SK-N-SH treated with all-trans-retinoic acid at 6 μM for 48 hours (cell line): ENCODE measurements around the gene ATRNL1.
"Not testable (repeated sequence)": the region's sequence is repeated elsewhere in the genome, so short reads cannot be mapped to it uniquely, and the experiment has no call there.

Experiments
- ATAC-seq: fragments of 200-7000 bp; cut with Tn5 transposase; 3 replicates; pipeline ENCODE4 v1.9.1; 2020; ENCODE audit warnings: mild to moderate bottlenecking, moderate library complexity
- ARNTL ChIP-seq: fragments of 450-650 bp; formaldehyde crosslinking; IDR thresholded peaks from 2 replicates; pipeline ENCODE4 v1.5.0; 2020; ENCODE audit warnings: low read depth, mild to moderate bottlenecking, moderate library complexity, borderline replicate concordance
- CSDC2 ChIP-seq: fragments of 250-450 bp; sonication (Bioruptor Pico); IDR thresholded peaks from 2 replicates; pipeline ENCODE4 v1.5.0; 2020; ENCODE audit warnings: mild to moderate bottlenecking, moderate library complexity
- ESRRG ChIP-seq: fragments of 250-450 bp; sonication (Bioruptor Pico); IDR thresholded peaks from 2 replicates; pipeline ENCODE4 v1.6.1; 2021; ENCODE audit warnings: mild to moderate bottlenecking
- GLIS3 ChIP-seq: fragments of 250-450 bp; sonication (Bioruptor Pico); IDR thresholded peaks from 2 replicates; pipeline ENCODE4 v1.5.0; 2020; ENCODE audit warnings: mild to moderate bottlenecking, moderate library complexity
- OSR1 ChIP-seq: fragments of 250-450 bp; sonication (Bioruptor Pico); IDR thresholded peaks from 2 replicates; pipeline ENCODE4 v1.8.0; 2022; ENCODE audit warnings: moderate library complexity, mild to moderate bottlenecking, inconsistent platforms
- PPARA ChIP-seq: fragments of 250-450 bp; sonication (Bioruptor Pico); IDR thresholded peaks from 2 replicates; pipeline ENCODE4 v1.5.0; 2020; ENCODE audit warnings: mild to moderate bottlenecking, borderline replicate concordance
- RARB ChIP-seq: fragments of 250-450 bp; sonication (Bioruptor Pico); IDR thresholded peaks from 2 replicates; pipeline ENCODE4 v1.8.0; 2021; ENCODE audit warnings: mild to moderate bottlenecking, moderate library complexity
- SNAI2 ChIP-seq: fragments of 250-450 bp; sonication (Bioruptor Pico); IDR thresholded peaks from 2 replicates; pipeline ENCODE4 v1.5.0; 2020; ENCODE audit warnings: mild to moderate bottlenecking, moderate library complexity
- TCF4 ChIP-seq: fragments of 250-450 bp; sonication (Bioruptor Pico); IDR thresholded peaks from 2 replicates; pipeline ENCODE4 v1.8.0; 2021; ENCODE audit warnings: mild to moderate bottlenecking, moderate library complexity, borderline replicate concordance
- TOX ChIP-seq: fragments of 250-450 bp; sonication (Bioruptor Pico); IDR thresholded peaks from 2 replicates; pipeline ENCODE4 v1.8.0; 2021; ENCODE audit warnings: mild to moderate bottlenecking, moderate library complexity, borderline replicate concordance
- TSHZ2 ChIP-seq: fragments of 250-450 bp; sonication (Bioruptor Pico); IDR thresholded peaks from 2 replicates; pipeline ENCODE4 v1.5.0; 2020; ENCODE audit warnings: mild to moderate bottlenecking, moderate library complexity
- ZC3H10 ChIP-seq: fragments of 250-450 bp; sonication (Bioruptor Pico); IDR thresholded peaks from 2 replicates; pipeline ENCODE4 v1.5.1; 2021; ENCODE audit warnings: mild to moderate bottlenecking, moderate library complexity
- ZFP3 ChIP-seq: fragments of 250-450 bp; sonication (Bioruptor Pico); IDR thresholded peaks from 2 replicates; pipeline ENCODE4 v1.5.0; 2020; ENCODE audit warnings: mild to moderate bottlenecking, moderate library complexity
- ZFP30 ChIP-seq: fragments of 450-650 bp; formaldehyde crosslinking; IDR thresholded peaks from 2 replicates; pipeline ENCODE4 v1.5.0; 2022; ENCODE audit warnings: mild to moderate bottlenecking, moderate library complexity
- ZNF565 ChIP-seq: fragments of 450-650 bp; formaldehyde crosslinking; conservative IDR thresholded peaks from 2 replicates; pipeline ENCODE4 v1.5.0; 2020; ENCODE audit warnings: low read depth, mild to moderate bottlenecking, moderate library complexity
- ZNF70 ChIP-seq: fragments of 450-650 bp; formaldehyde crosslinking; IDR thresholded peaks from 2 replicates; pipeline ENCODE4 v1.5.0; 2020; ENCODE audit warnings: mild to moderate bottlenecking, moderate library complexity
- ZNF8 ChIP-seq: fragments of 450-650 bp; formaldehyde crosslinking; IDR thresholded peaks from 2 replicates; pipeline ENCODE4 v1.5.0; 2020; ENCODE audit warnings: mild to moderate bottlenecking, moderate library complexity
- TF ChIP-seq, protein P1 (sequence below): fragments of 250-450 bp; sonication (Bioruptor Pico); IDR thresholded peaks from 2 replicates; pipeline ENCODE4 v1.8.0; 2020; ENCODE audit warnings: mild to moderate bottlenecking, moderate library complexity, borderline replicate concordance
- TF ChIP-seq, protein P2 (sequence below): fragments of 250-450 bp; sonication (Bioruptor Pico); IDR thresholded peaks from 2 replicates; pipeline ENCODE4 v1.8.0; 2021; ENCODE audit warnings: low read depth, mild to moderate bottlenecking, moderate library complexity, borderline replicate concordance
- TF ChIP-seq, protein P3 (sequence below): fragments of 250-450 bp; sonication (Bioruptor Pico); IDR thresholded peaks from 2 replicates; pipeline ENCODE4 v1.5.1; 2020; ENCODE audit warnings: low read depth, mild to moderate bottlenecking, moderate library complexity

The ATRNL1 gene

DNA sequence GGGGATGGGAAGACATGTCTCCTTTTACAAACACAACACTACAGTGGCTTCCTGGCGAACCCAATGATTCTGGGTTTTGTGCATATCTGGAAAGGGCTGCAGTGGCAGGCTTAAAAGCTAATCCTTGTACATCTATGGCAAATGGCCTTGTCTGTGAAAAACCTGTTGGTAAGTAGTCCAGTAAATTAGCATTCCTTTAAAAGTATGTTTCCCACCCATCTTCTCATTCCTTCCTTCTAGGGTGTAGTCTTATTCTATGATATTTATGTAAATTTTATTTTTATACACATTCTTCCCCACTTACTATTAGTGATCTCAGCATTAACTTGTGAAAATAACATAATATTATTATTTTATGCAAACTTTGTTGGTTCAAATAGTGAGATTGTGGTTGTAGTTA, 206.9 kb downstream of the ATRNL1 start (continued):
- TF ChIP-seq, protein P1, sequence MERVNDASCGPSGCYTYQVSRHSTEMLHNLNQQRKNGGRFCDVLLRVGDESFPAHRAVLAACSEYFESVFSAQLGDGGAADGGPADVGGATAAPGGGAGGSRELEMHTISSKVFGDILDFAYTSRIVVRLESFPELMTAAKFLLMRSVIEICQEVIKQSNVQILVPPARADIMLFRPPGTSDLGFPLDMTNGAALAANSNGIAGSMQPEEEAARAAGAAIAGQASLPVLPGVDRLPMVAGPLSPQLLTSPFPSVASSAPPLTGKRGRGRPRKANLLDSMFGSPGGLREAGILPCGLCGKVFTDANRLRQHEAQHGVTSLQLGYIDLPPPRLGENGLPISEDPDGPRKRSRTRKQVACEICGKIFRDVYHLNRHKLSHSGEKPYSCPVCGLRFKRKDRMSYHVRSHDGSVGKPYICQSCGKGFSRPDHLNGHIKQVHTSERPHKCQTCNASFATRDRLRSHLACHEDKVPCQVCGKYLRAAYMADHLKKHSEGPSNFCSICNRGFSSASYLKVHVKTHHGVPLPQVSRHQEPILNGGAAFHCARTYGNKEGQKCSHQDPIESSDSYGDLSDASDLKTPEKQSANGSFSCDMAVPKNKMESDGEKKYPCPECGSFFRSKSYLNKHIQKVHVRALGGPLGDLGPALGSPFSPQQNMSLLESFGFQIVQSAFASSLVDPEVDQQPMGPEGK (CRISPR knock-in tag) = no peak
- TF ChIP-seq ARNTL (CRISPR knock-in tag) (no peak), RARB (CRISPR knock-in tag) (no peak), PPARA (CRISPR knock-in tag) (no peak), TCF4 (CRISPR knock-in tag) (no peak), ESRRG (no peak)

- not testable (repeated sequence) for ATAC-seq
Measured at GRCh38 chr10:115319669-115320068, 226.5 kb downstream of the ATRNL1 start.

DNA sequence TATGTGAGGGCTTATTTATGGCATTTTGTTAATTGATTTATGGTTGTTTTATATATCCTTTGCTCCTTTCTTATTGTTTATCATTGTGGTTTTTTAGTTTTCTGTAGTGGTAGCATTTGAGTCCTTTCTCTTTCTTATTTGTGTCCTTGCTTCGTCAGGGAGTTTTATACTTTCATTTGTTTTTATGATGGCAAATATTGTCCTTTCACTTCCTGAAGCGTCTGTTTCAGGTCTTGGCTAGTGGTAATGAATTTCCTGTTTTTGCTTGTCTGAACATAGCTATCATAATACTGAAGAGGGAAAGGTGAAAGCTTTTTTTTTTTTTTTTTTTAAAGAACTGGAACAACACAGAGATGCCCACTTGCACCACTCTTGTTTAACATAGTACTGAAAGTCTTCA, 228.2 kb downstream of the ATRNL1 start:
- TF ChIP-seq, protein P1 (CRISPR knock-in tag) = no peak
- TF ChIP-seq ZFP30 (CRISPR knock-in tag) = no peak
- no peak for TF ChIP-seq ZNF70 (CRISPR knock-in tag)
- no peak for ATAC-seq

GRCh38 chr10:115328331-115328730, 235.2 kb downstream of the ATRNL1 start:
- no peak for ATAC-seq
- TF ChIP-seq ZFP30 (CRISPR knock-in tag) (no peak), ZC3H10 (CRISPR knock-in tag) (no peak), TCF4 (CRISPR knock-in tag) (no peak), ESRRG (no peak), ZNF8 (CRISPR knock-in tag) (no peak), TOX (CRISPR knock-in tag) (no peak), ZNF565 (no peak), RARB (CRISPR knock-in tag) (no peak), GLIS3 (CRISPR knock-in tag) (no peak), ZFP3 (CRISPR knock-in tag) (no peak), SNAI2 (CRISPR knock-in tag) (no peak), CSDC2 (CRISPR knock-in tag) (no peak), ZNF70 (CRISPR knock-in tag) (no peak), OSR1 (CRISPR knock-in tag) (no peak), TSHZ2 (no peak)
- TF ChIP-seq, protein P2, sequence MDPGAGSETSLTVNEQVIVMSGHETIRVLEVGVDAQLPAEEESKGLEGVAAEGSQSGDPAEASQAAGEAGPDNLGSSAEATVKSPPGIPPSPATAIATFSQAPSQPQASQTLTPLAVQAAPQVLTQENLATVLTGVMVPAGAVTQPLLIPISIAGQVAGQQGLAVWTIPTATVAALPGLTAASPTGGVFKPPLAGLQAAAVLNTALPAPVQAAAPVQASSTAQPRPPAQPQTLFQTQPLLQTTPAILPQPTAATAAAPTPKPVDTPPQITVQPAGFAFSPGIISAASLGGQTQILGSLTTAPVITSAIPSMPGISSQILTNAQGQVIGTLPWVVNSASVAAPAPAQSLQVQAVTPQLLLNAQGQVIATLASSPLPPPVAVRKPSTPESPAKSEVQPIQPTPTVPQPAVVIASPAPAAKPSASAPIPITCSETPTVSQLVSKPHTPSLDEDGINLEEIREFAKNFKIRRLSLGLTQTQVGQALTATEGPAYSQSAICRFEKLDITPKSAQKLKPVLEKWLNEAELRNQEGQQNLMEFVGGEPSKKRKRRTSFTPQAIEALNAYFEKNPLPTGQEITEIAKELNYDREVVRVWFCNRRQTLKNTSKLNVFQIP = no peak
- TF ChIP-seq, protein P3, sequence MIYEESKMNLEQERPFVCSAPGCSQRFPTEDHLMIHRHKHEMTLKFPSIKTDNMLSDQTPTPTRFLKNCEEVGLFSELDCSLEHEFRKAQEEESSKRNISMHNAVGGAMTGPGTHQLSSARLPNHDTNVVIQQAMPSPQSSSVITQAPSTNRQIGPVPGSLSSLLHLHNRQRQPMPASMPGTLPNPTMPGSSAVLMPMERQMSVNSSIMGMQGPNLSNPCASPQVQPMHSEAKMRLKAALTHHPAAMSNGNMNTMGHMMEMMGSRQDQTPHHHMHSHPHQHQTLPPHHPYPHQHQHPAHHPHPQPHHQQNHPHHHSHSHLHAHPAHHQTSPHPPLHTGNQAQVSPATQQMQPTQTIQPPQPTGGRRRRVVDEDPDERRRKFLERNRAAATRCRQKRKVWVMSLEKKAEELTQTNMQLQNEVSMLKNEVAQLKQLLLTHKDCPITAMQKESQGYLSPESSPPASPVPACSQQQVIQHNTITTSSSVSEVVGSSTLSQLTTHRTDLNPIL (CRISPR knock-in tag) = no peak
- TF ChIP-seq, all 23 proteins: peak for 0
